ENCODE results near the gene GRIK3. TPM values are rescaled to one million over a fixed set of nuclear protein-coding genes. Genes with fewer than 3 reads are reported as not detected.
"Not testable (repeated sequence)": the region's sequence is repeated elsewhere in the genome, so short reads cannot be mapped to it uniquely, and the experiment has no call there.

Gene GRIK3
- under 1 TPM in 1 of 5 donors, not detected in 4; 0.03 TPM for total RNA-seq
- total RNA-seq (2013): 0.02 TPM
- 0 to 0.13 (median 0) reads per million in 29 experiments for total RNA-seq

DNA sequence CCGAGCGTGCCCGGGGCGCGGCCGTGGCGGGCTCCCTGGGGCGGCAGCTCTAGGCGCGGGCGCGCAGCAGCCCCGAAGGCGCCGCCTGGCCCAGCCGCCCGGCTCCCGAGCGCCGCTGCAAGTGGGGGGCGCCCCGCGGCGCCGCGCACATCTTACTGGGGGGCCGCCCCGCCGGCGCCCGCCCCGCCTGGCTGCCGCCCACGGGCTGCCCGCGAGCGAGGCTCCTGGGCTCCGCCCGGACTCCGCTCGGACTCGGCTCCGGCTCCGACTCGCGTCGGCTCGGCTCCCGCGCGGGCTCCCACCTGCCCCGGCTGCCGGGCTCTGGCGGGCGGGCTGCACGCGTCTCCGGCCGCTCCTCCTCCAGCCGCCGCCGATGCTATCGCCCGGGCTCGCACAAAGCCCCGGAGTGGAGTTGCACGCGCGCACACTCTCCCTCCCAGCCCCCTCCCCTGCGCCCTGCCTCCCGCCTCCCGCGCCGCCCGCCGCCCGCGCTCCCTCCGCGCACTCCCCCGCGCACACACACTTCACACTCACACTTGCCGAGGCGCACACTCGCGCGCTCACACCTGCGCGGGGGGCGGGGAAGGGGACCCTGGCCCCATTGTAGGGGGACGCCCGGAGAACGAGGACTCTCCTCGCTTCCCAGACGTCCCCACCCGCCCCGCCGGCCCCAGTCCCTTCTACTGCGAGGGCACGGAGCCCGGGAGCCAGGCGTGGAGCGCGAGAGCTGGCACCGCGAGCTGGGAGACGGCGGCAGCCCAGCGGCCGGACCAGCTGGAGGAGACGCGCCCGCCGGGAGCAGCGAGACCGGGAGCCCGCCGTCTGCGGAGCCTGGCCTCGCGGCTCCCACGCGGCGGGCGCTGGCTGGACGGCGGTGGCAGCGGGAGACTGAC is at the start of gene GRIK3:
GRIK3 (minus strand) TSS at position 395 of the 893 bp plus-strand sequence. CDS start 407 bp downstream, outside the sequence.
- H3K36me3 Mint-ChIP-seq: no peaks in the 10 kb centered on the region
- ATAC-seq (replicated peaks in 1 of 4): no peak

GRCh38 chr1:37084013-37084412 is 49.7 kb upstream of the GRIK3 start:
- H3K9me3 Mint-ChIP-seq: no peaks in the 10 kb centered on the region
- peaks cover 10 to 19% of the 10 kb centered on the region in 2 donors for H3K27me3 Mint-ChIP-seq
- no peaks in the 10 kb centered on the region for H3K4me1 Mint-ChIP-seq
- H3K4me1 ChIP-seq (ENCODE audit: control insufficient read depth in 1 of 2, extremely low read depth in 1 of 2, insufficient read depth in 2 of 2, low read length in 2 of 2): no peaks in the 10 kb centered on the region
- H3K27ac ChIP-seq (ENCODE audit: low read length): no peak overlapping the region
- no peaks in the 10 kb centered on the region for H3K36me3 ChIP-seq (ENCODE audit: control insufficient read depth in 2 of 2, extremely low read depth in 1 of 2, insufficient read depth in 1 of 2, low read length in 1 of 2)
- DNase-seq (no peak), ATAC-seq (replicated peaks in 1 of 4) (no peak)
- H3K27ac Mint-ChIP-seq: no peak overlapping the region
- H3K36me3 Mint-ChIP-seq: no peaks in the 10 kb centered on the region
- ChIA-PET CTCF (no interaction called here), POLR2A (no interaction called here)
- 70% methylated on average over 6 of the region's 10 CpGs for WGBS (ENCODE audit: insufficient coverage)
- H3K9me3 ChIP-seq: no peaks in the 10 kb centered on the region
- H3K4me3 Mint-ChIP-seq: no peak overlapping the region
- no peak overlapping the region for H3K4me3 ChIP-seq (ENCODE audit: control insufficient read depth in 1 of 2, extremely low read depth in 1 of 2, low read length in 1 of 2)
- peaks cover 0 to 13% of the 10 kb centered on the region in 2 experiments for H3K27me3 ChIP-seq (replicated peaks in 1 of 2; ENCODE audit: control insufficient read depth in 2 of 2, extremely low read depth in 1 of 2, insufficient read depth in 2 of 2, low read length in 1 of 2)

More for the DNA sequence above, at the start of gene GRIK3:
- Mint-ChIP-seq H3K27ac (no peak within 1 kb of the TSS), H3K4me1 (peaks cover 3 to 13% (median 11%) of the 10 kb centered on the region in 3 donors), H3K27me3 (peaks cover 58 to 74% of the 10 kb centered on the region in 2 donors), H3K4me3 (no peak within 1 kb of the TSS), H3K9me3 (no peaks in the 10 kb centered on the region)
- WGBS (ENCODE audit: insufficient coverage): 4% methylated on average over 109 of the region's 128 CpGs
- ChIA-PET POLR2A (no interaction called here), CTCF (no interaction called here)
- DNase-seq: no peak
- H3K9me3 ChIP-seq: no peaks in the 10 kb centered on the region
- no peak within 1 kb of the TSS for H3K4me3 ChIP-seq (ENCODE audit: control insufficient read depth in 1 of 2, extremely low read depth in 1 of 2, low read length in 1 of 2)
- H3K4me1 ChIP-seq (ENCODE audit: control insufficient read depth in 1 of 2, extremely low read depth in 1 of 2, insufficient read depth in 2 of 2, low read length in 2 of 2): no peaks in the 10 kb centered on the region
- H3K27ac ChIP-seq (ENCODE audit: low read length): no peak within 1 kb of the TSS
- no peaks in the 10 kb centered on the region for H3K36me3 ChIP-seq (ENCODE audit: control insufficient read depth in 2 of 2, extremely low read depth in 1 of 2, insufficient read depth in 1 of 2, low read length in 1 of 2)
- H3K27me3 ChIP-seq (replicated peaks in 1 of 2; ENCODE audit: control insufficient read depth in 2 of 2, extremely low read depth in 1 of 2, insufficient read depth in 2 of 2, low read length in 1 of 2): peaks cover 14 to 79% of the 10 kb centered on the region in 2 experiments

DNA sequence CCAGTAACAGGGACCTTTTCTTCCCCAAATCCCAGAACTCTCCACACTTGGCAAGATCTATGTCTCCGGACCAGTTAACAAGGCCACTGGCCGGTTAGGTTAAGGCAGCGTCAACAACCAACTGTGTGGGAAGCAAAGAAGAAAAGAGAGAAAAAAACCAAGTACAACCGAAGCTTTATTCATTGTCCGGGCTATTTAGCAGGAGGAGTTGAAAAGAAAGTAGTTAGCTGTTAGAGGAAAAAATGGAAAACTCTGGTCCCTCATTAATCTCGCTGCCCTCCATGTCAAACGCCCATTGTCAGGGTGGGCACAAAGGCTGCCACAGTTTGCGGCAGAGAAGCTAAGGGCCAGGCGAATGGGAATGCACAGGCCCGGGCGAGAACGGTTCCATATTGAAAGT is 49.3 kb upstream of the GRIK3 start:
- Histone ChIP-seq H3K9me3 (no peaks in the 10 kb centered on the region), H3K4me1 (ENCODE audit: control insufficient read depth in 1 of 2, extremely low read depth in 1 of 2, insufficient read depth in 2 of 2, low read length in 2 of 2) (no peaks in the 10 kb centered on the region), H3K36me3 (ENCODE audit: control insufficient read depth in 2 of 2, extremely low read depth in 1 of 2, insufficient read depth in 1 of 2, low read length in 1 of 2) (no peaks in the 10 kb centered on the region), H3K27ac (ENCODE audit: low read length) (no peak overlapping the region), H3K27me3 (replicated peaks in 1 of 2; ENCODE audit: control insufficient read depth in 2 of 2, extremely low read depth in 1 of 2, insufficient read depth in 2 of 2, low read length in 1 of 2) (peaks cover 0 to 14% of the 10 kb centered on the region in 2 experiments), H3K4me3 (ENCODE audit: control insufficient read depth in 1 of 2, extremely low read depth in 1 of 2, low read length in 1 of 2) (no peak overlapping the region)
- no peak for ATAC-seq (replicated peaks in 1 of 4)
- H3K9me3 Mint-ChIP-seq: no peaks in the 10 kb centered on the region
- 94% methylated on average over 7 of the region's 12 CpGs for WGBS (ENCODE audit: insufficient coverage)
- no peaks in the 10 kb centered on the region for H3K36me3 Mint-ChIP-seq
- CTCF ChIA-PET: no interaction called here
- DNase-seq: no peak
- peaks cover 10 to 19% of the 10 kb centered on the region in 2 donors for H3K27me3 Mint-ChIP-seq
- no peak overlapping the region for H3K27ac Mint-ChIP-seq
- POLR2A ChIA-PET: no interaction called here
- H3K4me1 Mint-ChIP-seq: no peaks in the 10 kb centered on the region
- H3K4me3 Mint-ChIP-seq: no peak overlapping the region

- H3K4me3 Mint-ChIP-seq; H3K9me3 ChIP-seq; H3K36me3 Mint-ChIP-seq; CTCF ChIA-PET; H3K4me1 ChIP-seq (ENCODE audit: control insufficient read depth in 1 of 2, extremely low read depth in 1 of 2, insufficient read depth in 2 of 2, low read length in 2 of 2); H3K27ac ChIP-seq (ENCODE audit: low read length); H3K4me3 ChIP-seq (ENCODE audit: control insufficient read depth in 1 of 2, extremely low read depth in 1 of 2, low read length in 1 of 2); DNase-seq; POLR2A ChIA-PET; H3K9me3 Mint-ChIP-seq; H3K27ac Mint-ChIP-seq; H3K4me1 Mint-ChIP-seq; H3K36me3 ChIP-seq (ENCODE audit: control insufficient read depth in 2 of 2, extremely low read depth in 1 of 2, insufficient read depth in 1 of 2, low read length in 1 of 2); ATAC-seq (replicated peaks in 1 of 4): not testable (repeated sequence)
- WGBS (ENCODE audit: insufficient coverage): 91% methylated on average over 6 of the region's 54 CpGs
- peaks cover 0 to 17% of the 10 kb centered on the region in 2 experiments for H3K27me3 ChIP-seq (replicated peaks in 1 of 2; ENCODE audit: control insufficient read depth in 2 of 2, extremely low read depth in 1 of 2, insufficient read depth in 2 of 2, low read length in 1 of 2)
- peaks cover 11 to 12% of the 10 kb centered on the region in 2 donors for H3K27me3 Mint-ChIP-seq
Measured at GRCh38 chr1:37080296-37080986, 46.1 kb upstream of the GRIK3 start.

GRCh38 chr1:37078866-37079265 is 44.6 kb upstream of the GRIK3 start:
- CTCF ChIA-PET: no interaction called here
- POLR2A ChIA-PET: no interaction called here
- Histone ChIP-seq H3K4me1 (ENCODE audit: control insufficient read depth in 1 of 2, extremely low read depth in 1 of 2, insufficient read depth in 2 of 2, low read length in 2 of 2) (no peaks in the 10 kb centered on the region), H3K9me3 (no peaks in the 10 kb centered on the region), H3K27ac (ENCODE audit: low read length) (no peak overlapping the region), H3K4me3 (ENCODE audit: control insufficient read depth in 1 of 2, extremely low read depth in 1 of 2, low read length in 1 of 2) (no peak overlapping the region), H3K27me3 (replicated peaks in 1 of 2; ENCODE audit: control insufficient read depth in 2 of 2, extremely low read depth in 1 of 2, insufficient read depth in 2 of 2, low read length in 1 of 2) (peaks cover 0 to 19% of the 10 kb centered on the region in 2 experiments), H3K36me3 (ENCODE audit: control insufficient read depth in 2 of 2, extremely low read depth in 1 of 2, insufficient read depth in 1 of 2, low read length in 1 of 2) (no peaks in the 10 kb centered on the region)
- ATAC-seq (replicated peaks in 1 of 4) (no peak), DNase-seq (no peak)
- Mint-ChIP-seq H3K4me3 (no peak overlapping the region), H3K27me3 (peaks cover 3 to 10% of the 10 kb centered on the region in 2 donors), H3K27ac (no peak overlapping the region), H3K36me3 (no peaks in the 10 kb centered on the region), H3K9me3 (no peaks in the 10 kb centered on the region), H3K4me1 (no peaks in the 10 kb centered on the region)
- 64% methylated on average over 2 of the region's 2 CpGs for WGBS (ENCODE audit: insufficient coverage)

DNA sequence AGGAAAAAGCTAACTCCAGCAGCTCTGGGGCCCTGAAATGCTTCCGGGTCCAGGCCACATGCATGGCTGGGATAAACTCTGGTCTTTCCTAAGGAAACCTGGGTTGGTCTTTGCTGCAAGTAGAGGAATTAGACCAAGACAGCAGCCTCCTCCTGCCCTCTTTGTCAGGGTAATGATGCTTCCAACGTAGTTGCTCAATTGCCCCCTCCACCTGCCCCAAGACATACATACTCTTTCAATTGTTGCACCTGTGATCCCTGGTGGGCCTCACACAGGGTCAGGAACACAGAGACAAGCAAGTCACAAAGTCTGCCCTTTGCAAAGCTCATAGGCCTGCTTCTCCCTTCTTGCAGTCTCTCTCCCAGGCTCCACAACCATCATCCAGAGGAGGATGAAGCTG is 41.9 kb upstream of the GRIK3 start:
- peaks cover 5 to 18% of the 10 kb centered on the region in 2 donors for H3K27me3 Mint-ChIP-seq
- ChIA-PET POLR2A (no interaction called here), CTCF (no interaction called here)
- no peak overlapping the region for H3K4me3 Mint-ChIP-seq
- H3K9me3 Mint-ChIP-seq: no peaks in the 10 kb centered on the region
- no peak for ATAC-seq (replicated peaks in 1 of 4)
- 75% methylated on average over 2 of the region's 2 CpGs for WGBS (ENCODE audit: insufficient coverage)
- no peaks in the 10 kb centered on the region for H3K4me1 ChIP-seq (ENCODE audit: control insufficient read depth in 1 of 2, extremely low read depth in 1 of 2, insufficient read depth in 2 of 2, low read length in 2 of 2)
- no peaks in the 10 kb centered on the region for H3K4me1 Mint-ChIP-seq
- no peak for DNase-seq
- H3K4me3 ChIP-seq (ENCODE audit: control insufficient read depth in 1 of 2, extremely low read depth in 1 of 2, low read length in 1 of 2): no peak overlapping the region
- H3K27ac Mint-ChIP-seq: no peak overlapping the region
- H3K27ac ChIP-seq (ENCODE audit: low read length): no peak overlapping the region
- no peaks in the 10 kb centered on the region for H3K36me3 ChIP-seq (ENCODE audit: control insufficient read depth in 2 of 2, extremely low read depth in 1 of 2, insufficient read depth in 1 of 2, low read length in 1 of 2)
- H3K36me3 Mint-ChIP-seq: no peaks in the 10 kb centered on the region
- H3K9me3 ChIP-seq: no peaks in the 10 kb centered on the region
- peaks cover 0 to 19% of the 10 kb centered on the region in 2 experiments for H3K27me3 ChIP-seq (replicated peaks in 1 of 2; ENCODE audit: control insufficient read depth in 2 of 2, extremely low read depth in 1 of 2, insufficient read depth in 2 of 2, low read length in 1 of 2)

Measured in T-cell (primary cell).